HCT116 (cell line): ENCODE results near the gene NUB1. TPM values are rescaled to one million over a fixed set of nuclear protein-coding genes. Genes with fewer than 3 reads are reported as not detected.

Experiments used
- ATAC-seq: fragments of 200-7000 bp; cut with Tn5 transposase; 2 replicates; pipeline ENCODE4 v1.9.1; 2020; ENCODE audit warnings: mild to moderate bottlenecking, moderate library complexity
- BruUV-seq: library from RNA; stranded (reverse); fragments of 400-500 nt; replicated peaks from 2 replicates; lab custom pipeline; 2021; lab: Mats Ljungman, UMichigan
- CTCF ChIA-PET: fragments of 300-600 bp; sonication (Branson Sonifier 250); formaldehyde crosslinking; loops from one replicate; lab custom pipeline; 2021; ENCODE audit warnings: antibody characterized with exemption; lab: Charles Lee
- POLR2A ChIA-PET: fragments of 300-600, 350-600 bp; sonication (Branson Sonifier 250); formaldehyde crosslinking; loops from one replicate; lab custom pipeline; 2021; ENCODE audit warnings: antibody characterized with exemption; lab: Charles Lee
- RAD21 ChIA-PET, 2 experiments: fragments of 300-600 bp; sonication (Branson Sonifier 250); formaldehyde crosslinking; loops; one replicate each; lab custom pipeline; 2023; ENCODE audit warnings: low total read pairs in 2 of 2; ENCODE audit not compliant: uncharacterized antibody in 2 of 2, unreplicated experiment in 2 of 2, low non-redundant PET in 1 of 2; lab: Charles Lee
- DNase-seq: peaks from one replicate; pipeline ENCODE4 v3.0.0-alpha.2; 2010; ENCODE audit warnings: low read depth, low spot score
- H2AFZ ChIP-seq: fragments of 200-600 bp; shearing (Covaris generic), sonication (generic); 2 replicates; pipeline ENCODE4 v1.6.1; 2017; ENCODE audit warnings: low read depth, mixed run types, mixed read lengths, antibody characterized with exemption, low read length; ENCODE audit not compliant: poor library complexity, severe bottlenecking
- H3K27ac ChIP-seq: 2 replicates; pipeline ENCODE4 v1.5.1; 2012; ENCODE audit warnings: low read depth, low read length
- H3K27me3 ChIP-seq: fragments of 200-600 bp; sonication (generic); 2 replicates; pipeline ENCODE4 v1.6.1; 2016; ENCODE audit warnings: mixed run types, low read length, mixed read lengths; ENCODE audit not compliant: insufficient read depth
- H3K36me3 ChIP-seq, 2 experiments: fragments of 200-500 bp in 1 of 2; fragments of 200-600 bp in 1 of 2; sonication (Bioruptor generic) in 1 of 2; sonication (generic) in 1 of 2; 2 replicates each; pipeline versions ENCODE4 v1.5.1 to v1.6.1; 2014 to 2016; ENCODE audit warnings: low read length in 2 of 2, inconsistent platforms in 1 of 2, mixed read lengths in 1 of 2, mixed run types in 1 of 2; ENCODE audit not compliant: insufficient read depth in 2 of 2, control insufficient read depth in 1 of 2
- H3K4me1 ChIP-seq, 2 experiments: fragments of 200-600 bp in 1 of 2; sonication (generic) in 1 of 2; 2 replicates each; pipeline versions ENCODE4 v1.5.1 to v1.6.1; 2012 to 2017; ENCODE audit warnings: low read length in 2 of 2, inconsistent platforms in 1 of 2, mild to moderate bottlenecking in 1 of 2, mixed read lengths in 1 of 2, mixed run types in 1 of 2, moderate library complexity in 1 of 2; ENCODE audit not compliant: insufficient read depth in 2 of 2, control insufficient read depth in 1 of 2
- H3K4me2 ChIP-seq: fragments of 200-600 bp; sonication (generic); 2 replicates; pipeline ENCODE4 v1.6.1; 2017; ENCODE audit warnings: mixed run types, low read length, mixed read lengths
- H3K4me3 ChIP-seq, 2 experiments: fragments of 200-600 bp in 1 of 2; sonication (generic) in 1 of 2; replicated peaks in 1 of 2; 2 replicates each; pipeline ENCODE4 v1.5.1; 2011 to 2016; ENCODE audit warnings: low read length in 2 of 2, control low read depth in 1 of 2, low read depth in 1 of 2, mild to moderate bottlenecking in 1 of 2, mixed read lengths in 1 of 2, mixed run types in 1 of 2
- H3K79me2 ChIP-seq: fragments of 200-600 bp; sonication (generic); 2 replicates; pipeline ENCODE4 v1.6.1; 2017; ENCODE audit warnings: mild to moderate bottlenecking, mixed run types, low read length, moderate library complexity, mixed read lengths; ENCODE audit not compliant: insufficient read depth
- H3K9ac ChIP-seq: fragments of 200-600 bp; sonication (generic); 2 replicates; pipeline ENCODE4 v1.6.1; 2016; ENCODE audit warnings: low read length, mixed read lengths
- H3K9me2 ChIP-seq: fragments of 200-600 bp; sonication (generic), shearing (Covaris generic); 2 replicates; pipeline ENCODE4 v1.6.1; 2017; ENCODE audit warnings: mixed run types, mild to moderate bottlenecking, moderate library complexity; ENCODE audit not compliant: insufficient read depth
- H3K9me3 ChIP-seq, 2 experiments: fragments of 200-500 bp in 1 of 2; fragments of 200-600 bp in 1 of 2; sonication (Bioruptor generic) in 1 of 2; sonication (generic) in 1 of 2; 2 replicates each; pipeline ENCODE4 v1.6.1; 2014 to 2017; ENCODE audit warnings: low read length in 2 of 2, mixed read lengths in 2 of 2, inconsistent platforms in 1 of 2, low read depth in 1 of 2, mild to moderate bottlenecking in 1 of 2, mixed run types in 1 of 2, moderate library complexity in 1 of 2; ENCODE audit not compliant: control insufficient read depth in 1 of 2, insufficient read depth in 1 of 2
- H4K20me1 ChIP-seq: fragments of 200-600 bp; sonication (generic), shearing (Covaris generic); 2 replicates; pipeline ENCODE4 v1.6.1; 2017; ENCODE audit warnings: mixed run types, mild to moderate bottlenecking, moderate library complexity; ENCODE audit not compliant: insufficient read depth
- ATF3 ChIP-seq: IDR thresholded peaks from 2 replicates; pipeline ENCODE4 v1.6.1; 2012
- CBX3 ChIP-seq: IDR thresholded peaks from 2 replicates; pipeline ENCODE4 v1.6.1; 2012; ENCODE audit warnings: low read depth
- CEBPB ChIP-seq: IDR thresholded peaks from 2 replicates; pipeline ENCODE4 v1.6.1; 2012; ENCODE audit warnings: low read depth
- EGR1 ChIP-seq: IDR thresholded peaks from 2 replicates; pipeline ENCODE4 v1.6.1; 2012; ENCODE audit warnings: low read depth
- EZH2 ChIP-seq: fragments of 200-600 bp; sonication (generic); IDR thresholded peaks from 2 replicates; pipeline ENCODE4 v1.6.1; 2017; ENCODE audit warnings: antibody characterized with exemption, mixed run types
- EZH2phosphoT487 ChIP-seq: fragments of 200-600 bp; IDR thresholded peaks from 2 replicates; pipeline ENCODE4 v1.6.1; 2018; ENCODE audit warnings: antibody characterized with exemption, borderline replicate concordance
- FOSL1 ChIP-seq: IDR thresholded peaks from 2 replicates; pipeline ENCODE4 v1.6.1; 2012; ENCODE audit warnings: low read depth
- JUND ChIP-seq: IDR thresholded peaks from 2 replicates; pipeline ENCODE4 v1.6.1; 2012
- POLR2AphosphoS5 ChIP-seq: IDR thresholded peaks from 2 replicates; pipeline ENCODE4 v1.6.1; 2011; ENCODE audit warnings: mild to moderate bottlenecking, low read depth, low read length, moderate library complexity
- RAD21 ChIP-seq: IDR thresholded peaks from 2 replicates; pipeline ENCODE4 v1.6.1; 2012; ENCODE audit warnings: low read depth, mild to moderate bottlenecking
- SIN3A ChIP-seq: IDR thresholded peaks from 2 replicates; pipeline ENCODE4 v1.6.1; 2012; ENCODE audit warnings: low read depth
- SP1 ChIP-seq: IDR thresholded peaks from 2 replicates; pipeline ENCODE4 v1.6.1; 2012; ENCODE audit warnings: low read depth
- SRF ChIP-seq: IDR thresholded peaks from 2 replicates; pipeline ENCODE4 v1.6.1; 2012; ENCODE audit warnings: low read depth
- TCF7L2 ChIP-seq: IDR thresholded peaks from 2 replicates; pipeline ENCODE4 v1.7.0; 2011; ENCODE audit warnings: borderline replicate concordance, inconsistent platforms; ENCODE audit not compliant: insufficient read depth, insufficient read length; ENCODE audit errors: extremely low read depth
- YY1 ChIP-seq: IDR thresholded peaks from 2 replicates; pipeline ENCODE4 v1.6.1; 2011; ENCODE audit warnings: low read length, low read depth, moderate library complexity, mild to moderate bottlenecking; ENCODE audit not compliant: insufficient replicate concordance; ENCODE audit errors: extremely low read depth
- ZNF274 ChIP-seq: fragments of 200-500 bp; sonication (Bioruptor generic); IDR thresholded peaks from 2 replicates; pipeline ENCODE4 v1.6.1; 2014; ENCODE audit warnings: mild to moderate bottlenecking, low read depth, low read length, inconsistent platforms
- intact Hi-C: fragments of 100-400 bp; cut with micrococcal nuclease; formaldehyde crosslinking; loops from 2 replicates; pipeline ENCODE4 v1.10.0; 2022
- total RNA-seq: library from RNA; stranded (reverse); gene quantifications from one replicate; pipeline ENCODE4 v1.2.1, GENCODE V29; 2021; ENCODE audit not compliant: unreplicated experiment
- TF ChIP-seq, protein P1 (sequence below): IDR thresholded peaks from 2 replicates; pipeline ENCODE4 v1.6.1; 2012; ENCODE audit warnings: low read depth
- TF ChIP-seq, protein P2 (sequence below), 3 experiments: fragments of 200-600 bp in 1 of 3; sonication (generic) in 1 of 3; IDR thresholded peaks in 2 of 3; conservative IDR thresholded peaks in 1 of 3; 2 replicates each; pipeline ENCODE4 v1.5.1; 2012 to 2017; ENCODE audit warnings: low read depth in 2 of 3, low read length in 2 of 3, antibody characterized with exemption in 1 of 3, borderline replicate concordance in 1 of 3, control low read depth in 1 of 3, mild to moderate bottlenecking in 1 of 3, mixed read lengths in 1 of 3, mixed run types in 1 of 3, moderate library complexity in 1 of 3; ENCODE audit not compliant: insufficient read depth in 1 of 3
- TF ChIP-seq, protein P3 (sequence below): IDR thresholded peaks from 2 replicates; pipeline ENCODE4 v1.6.1; 2012

The NUB1 gene
- total RNA-seq, 1 experiment from 2014 or later = 44.0 TPM

DNA sequence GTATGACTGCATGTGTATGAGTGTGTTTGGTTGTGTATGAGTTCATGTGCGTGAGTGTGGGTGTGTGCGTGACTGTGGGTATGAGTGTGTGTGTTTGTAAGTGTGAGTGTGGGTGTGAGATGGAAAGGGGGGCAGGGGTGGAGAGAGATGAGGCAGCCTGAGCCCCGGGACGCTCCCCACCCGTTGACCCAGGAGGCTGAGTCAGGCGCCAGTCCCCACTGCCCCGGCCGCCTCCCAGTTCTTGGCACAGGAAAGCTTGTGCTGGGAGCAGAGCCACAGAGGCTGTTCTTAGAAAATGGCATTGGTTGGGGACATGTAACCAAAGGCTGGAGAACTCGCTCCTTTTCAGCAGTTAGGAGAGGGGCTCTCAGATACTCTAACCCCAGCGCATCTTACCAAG lies 27.8 kb upstream of the NUB1 start:
- no peak overlapping the region for H3K4me2 ChIP-seq
- ATAC-seq = no peak
- no peak overlapping the region for H3K4me3 ChIP-seq
- no peaks in the 10 kb centered on the region for H3K9me2 ChIP-seq
- TF ChIP-seq EZH2 = no peak
- TF ChIP-seq, protein P1, sequence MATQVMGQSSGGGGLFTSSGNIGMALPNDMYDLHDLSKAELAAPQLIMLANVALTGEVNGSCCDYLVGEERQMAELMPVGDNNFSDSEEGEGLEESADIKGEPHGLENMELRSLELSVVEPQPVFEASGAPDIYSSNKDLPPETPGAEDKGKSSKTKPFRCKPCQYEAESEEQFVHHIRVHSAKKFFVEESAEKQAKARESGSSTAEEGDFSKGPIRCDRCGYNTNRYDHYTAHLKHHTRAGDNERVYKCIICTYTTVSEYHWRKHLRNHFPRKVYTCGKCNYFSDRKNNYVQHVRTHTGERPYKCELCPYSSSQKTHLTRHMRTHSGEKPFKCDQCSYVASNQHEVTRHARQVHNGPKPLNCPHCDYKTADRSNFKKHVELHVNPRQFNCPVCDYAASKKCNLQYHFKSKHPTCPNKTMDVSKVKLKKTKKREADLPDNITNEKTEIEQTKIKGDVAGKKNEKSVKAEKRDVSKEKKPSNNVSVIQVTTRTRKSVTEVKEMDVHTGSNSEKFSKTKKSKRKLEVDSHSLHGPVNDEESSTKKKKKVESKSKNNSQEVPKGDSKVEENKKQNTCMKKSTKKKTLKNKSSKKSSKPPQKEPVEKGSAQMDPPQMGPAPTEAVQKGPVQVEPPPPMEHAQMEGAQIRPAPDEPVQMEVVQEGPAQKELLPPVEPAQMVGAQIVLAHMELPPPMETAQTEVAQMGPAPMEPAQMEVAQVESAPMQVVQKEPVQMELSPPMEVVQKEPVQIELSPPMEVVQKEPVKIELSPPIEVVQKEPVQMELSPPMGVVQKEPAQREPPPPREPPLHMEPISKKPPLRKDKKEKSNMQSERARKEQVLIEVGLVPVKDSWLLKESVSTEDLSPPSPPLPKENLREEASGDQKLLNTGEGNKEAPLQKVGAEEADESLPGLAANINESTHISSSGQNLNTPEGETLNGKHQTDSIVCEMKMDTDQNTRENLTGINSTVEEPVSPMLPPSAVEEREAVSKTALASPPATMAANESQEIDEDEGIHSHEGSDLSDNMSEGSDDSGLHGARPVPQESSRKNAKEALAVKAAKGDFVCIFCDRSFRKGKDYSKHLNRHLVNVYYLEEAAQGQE = no peak
- TF ChIP-seq CBX3 = no peak
- no peak for TF ChIP-seq SP1
- no peak for TF ChIP-seq TCF7L2
- TF ChIP-seq JUND = no peak
- TF ChIP-seq FOSL1 = no peak
- TF ChIP-seq EGR1 = no peak
- TF ChIP-seq, protein P2, sequence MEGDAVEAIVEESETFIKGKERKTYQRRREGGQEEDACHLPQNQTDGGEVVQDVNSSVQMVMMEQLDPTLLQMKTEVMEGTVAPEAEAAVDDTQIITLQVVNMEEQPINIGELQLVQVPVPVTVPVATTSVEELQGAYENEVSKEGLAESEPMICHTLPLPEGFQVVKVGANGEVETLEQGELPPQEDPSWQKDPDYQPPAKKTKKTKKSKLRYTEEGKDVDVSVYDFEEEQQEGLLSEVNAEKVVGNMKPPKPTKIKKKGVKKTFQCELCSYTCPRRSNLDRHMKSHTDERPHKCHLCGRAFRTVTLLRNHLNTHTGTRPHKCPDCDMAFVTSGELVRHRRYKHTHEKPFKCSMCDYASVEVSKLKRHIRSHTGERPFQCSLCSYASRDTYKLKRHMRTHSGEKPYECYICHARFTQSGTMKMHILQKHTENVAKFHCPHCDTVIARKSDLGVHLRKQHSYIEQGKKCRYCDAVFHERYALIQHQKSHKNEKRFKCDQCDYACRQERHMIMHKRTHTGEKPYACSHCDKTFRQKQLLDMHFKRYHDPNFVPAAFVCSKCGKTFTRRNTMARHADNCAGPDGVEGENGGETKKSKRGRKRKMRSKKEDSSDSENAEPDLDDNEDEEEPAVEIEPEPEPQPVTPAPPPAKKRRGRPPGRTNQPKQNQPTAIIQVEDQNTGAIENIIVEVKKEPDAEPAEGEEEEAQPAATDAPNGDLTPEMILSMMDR (IDR thresholded peaks at IDR 0.05 in 2 of 3, conservative IDR thresholded peaks at IDR 0.05 in 1 of 3; ENCODE audit: borderline replicate concordance in 1 of 3, insufficient read depth in 1 of 3, low read depth in 2 of 3, low read length in 2 of 3) = no peak
- TF ChIP-seq ATF3 = no peak
- TF ChIP-seq, protein P3, sequence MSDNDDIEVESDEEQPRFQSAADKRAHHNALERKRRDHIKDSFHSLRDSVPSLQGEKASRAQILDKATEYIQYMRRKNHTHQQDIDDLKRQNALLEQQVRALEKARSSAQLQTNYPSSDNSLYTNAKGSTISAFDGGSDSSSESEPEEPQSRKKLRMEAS = no peak
- TF ChIP-seq SIN3A = no peak
- no peak for TF ChIP-seq RAD21
- no peak for TF ChIP-seq EZH2phosphoT487
- no peak for TF ChIP-seq ZNF274
- no peak for TF ChIP-seq CEBPB
- no peak for TF ChIP-seq SRF
- TF ChIP-seq POLR2AphosphoS5 = no peak
- no peak for TF ChIP-seq YY1
- no peak for DNase-seq
- no peaks in the 10 kb centered on the region for H3K4me1 ChIP-seq
- H3K79me2 ChIP-seq = no peaks in the 10 kb centered on the region
- BruUV-seq = no TSS peak
- RAD21 ChIA-PET = no interaction called here
- H2AFZ ChIP-seq = no peak overlapping the region
- H3K27me3 ChIP-seq = no peaks in the 10 kb centered on the region
- H4K20me1 ChIP-seq = no peaks in the 10 kb centered on the region
- no peaks in the 10 kb centered on the region for H3K36me3 ChIP-seq
- POLR2A ChIA-PET = no interaction called here
- intact Hi-C loops = loop anchor here (10.0 kb wide), 1 partner anchor 441 kb away; no protein-coding TSS in a partner anchor
- no peak overlapping the region for H3K27ac ChIP-seq
- H3K9me3 ChIP-seq = peaks cover 0 to 14% of the 10 kb centered on the region in 2 experiments; a peak in 1 of 4 replicates
- no peak overlapping the region for H3K9ac ChIP-seq
- CTCF ChIA-PET = no interaction called here
